ENCODE data around the gene ICAM3.

ICAM3 gene

DNA sequence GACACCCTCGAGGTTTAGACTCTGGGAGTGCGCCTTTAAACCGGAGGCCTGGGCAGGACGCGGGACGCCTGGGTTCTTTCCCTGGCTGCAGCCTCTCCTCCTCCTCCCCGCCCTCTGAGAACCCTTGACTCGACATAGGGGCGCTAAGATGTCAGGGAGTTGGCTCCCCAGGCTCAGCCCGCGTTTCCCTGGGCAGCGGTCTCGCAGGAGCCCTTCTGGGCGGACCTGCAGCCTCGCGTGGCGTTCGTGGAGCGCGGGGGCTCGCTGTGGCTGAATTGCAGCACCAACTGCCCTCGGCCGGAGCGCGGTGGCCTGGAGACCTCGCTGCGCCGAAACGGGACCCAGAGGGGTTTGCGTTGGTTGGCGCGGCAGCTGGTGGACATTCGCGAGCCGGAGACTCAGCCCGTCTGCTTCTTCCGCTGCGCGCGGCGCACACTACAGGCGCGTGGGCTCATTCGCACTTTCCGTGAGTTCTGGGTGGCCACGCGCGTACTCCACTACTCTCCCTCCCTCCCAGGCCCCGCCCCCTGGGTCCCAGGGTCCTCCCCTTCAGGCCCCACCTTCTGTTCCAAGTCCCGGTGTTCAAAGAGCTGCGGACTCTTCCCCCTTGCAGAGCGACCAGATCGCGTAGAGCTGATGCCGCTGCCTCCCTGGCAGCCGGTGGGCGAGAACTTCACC lies 48.4 kb downstream of the ICAM3 start:
- DNase-seq (ENCODE audit: low read depth): peak; percentile 54

DNA sequence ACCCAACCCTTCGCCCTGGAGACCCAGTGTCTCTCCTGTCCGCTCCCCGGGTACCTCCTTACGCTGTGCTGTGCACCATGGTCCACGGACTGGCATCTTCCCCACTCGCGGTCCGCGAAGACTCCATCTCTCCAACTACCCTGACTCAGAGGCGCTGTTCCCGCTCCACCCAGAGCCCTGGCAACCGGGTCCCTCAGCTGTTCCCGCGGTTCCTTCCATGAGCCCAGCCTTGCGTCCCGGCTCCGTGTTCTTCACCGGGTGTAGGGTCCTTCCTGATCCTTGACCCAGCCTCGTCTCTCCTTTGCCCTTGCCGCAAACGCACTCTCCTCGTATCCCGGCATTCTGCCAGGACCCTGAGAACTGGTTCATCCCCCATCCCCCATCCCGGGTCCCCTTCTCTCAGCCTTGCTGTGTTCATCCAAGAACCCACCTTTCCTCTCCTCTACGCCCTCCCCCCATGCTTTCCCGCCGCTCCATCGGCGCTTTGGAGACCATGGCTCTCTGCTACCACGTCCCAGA lies 49.0 kb downstream of the ICAM3 start:
- no peak for DNase-seq (ENCODE audit: low read depth)

DNA sequence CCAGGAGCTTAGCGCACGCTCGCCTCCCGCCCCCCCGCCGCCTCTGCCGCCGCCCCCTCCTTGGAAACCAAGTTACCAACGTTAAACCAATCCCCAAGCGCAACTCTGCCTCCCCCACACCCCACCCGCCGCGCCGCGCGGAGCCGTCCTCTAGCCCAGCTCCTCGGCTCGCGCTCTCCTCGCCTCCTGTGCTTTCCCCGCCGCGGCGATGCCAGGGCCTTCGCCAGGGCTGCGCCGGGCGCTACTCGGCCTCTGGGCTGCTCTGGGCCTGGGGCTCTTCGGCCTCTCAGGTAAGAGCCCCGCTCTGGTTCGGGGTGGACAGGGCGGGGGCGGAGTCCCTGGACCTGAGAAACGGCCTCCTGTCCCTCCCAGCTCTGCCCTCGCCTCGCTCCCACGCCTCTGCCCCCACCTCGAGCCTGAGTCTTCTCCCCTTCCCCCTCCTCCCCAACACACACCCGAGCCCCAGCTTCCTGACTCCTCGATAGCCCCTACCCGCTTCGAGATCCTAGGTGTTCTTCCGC lies 49.5 kb downstream of the ICAM3 start, which contains the start of gene ICAM5:
Gene ICAM5 (plus strand): TSS at position 117 of the 521 bp plus-strand sequence. CDS start 92 bp downstream, at position 209.
- DNase-seq (ENCODE audit: low read depth): peak; percentile 73

DNA sequence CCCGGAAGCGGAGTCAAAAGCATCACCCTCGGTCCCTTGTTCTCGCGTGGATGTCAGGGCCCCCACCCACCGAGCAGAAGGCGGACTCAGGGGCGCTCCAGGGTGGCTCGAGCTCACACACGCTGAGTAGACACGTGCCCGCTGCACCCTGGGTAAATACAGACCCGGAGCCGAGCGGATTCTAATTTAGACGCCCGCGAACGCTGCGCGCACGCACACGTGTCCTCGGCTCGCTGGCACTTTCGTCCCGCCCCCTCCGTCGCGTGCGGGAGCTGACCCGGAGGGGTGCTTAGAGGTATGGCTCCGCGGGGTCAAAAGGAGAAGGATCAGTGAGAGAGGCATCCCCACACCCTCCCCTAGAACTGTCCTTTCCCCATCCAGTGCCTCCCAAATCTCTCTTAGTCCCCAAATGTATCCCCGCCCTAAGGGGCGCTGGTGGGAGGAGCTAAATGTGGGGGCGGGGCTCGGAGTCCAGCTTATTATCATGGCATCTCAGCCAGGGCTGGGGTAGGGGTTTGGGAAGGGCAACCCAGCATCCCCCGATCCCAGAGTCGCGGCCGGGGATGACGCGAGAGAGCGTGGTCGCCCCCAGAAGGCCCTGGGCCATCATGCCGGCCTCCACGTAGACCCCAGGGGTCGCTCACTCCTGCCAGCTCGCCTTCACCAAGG lies 50.1 kb downstream of the ICAM3 start:
- DNase-seq (ENCODE audit: low read depth): peak; percentile 60

DNA sequence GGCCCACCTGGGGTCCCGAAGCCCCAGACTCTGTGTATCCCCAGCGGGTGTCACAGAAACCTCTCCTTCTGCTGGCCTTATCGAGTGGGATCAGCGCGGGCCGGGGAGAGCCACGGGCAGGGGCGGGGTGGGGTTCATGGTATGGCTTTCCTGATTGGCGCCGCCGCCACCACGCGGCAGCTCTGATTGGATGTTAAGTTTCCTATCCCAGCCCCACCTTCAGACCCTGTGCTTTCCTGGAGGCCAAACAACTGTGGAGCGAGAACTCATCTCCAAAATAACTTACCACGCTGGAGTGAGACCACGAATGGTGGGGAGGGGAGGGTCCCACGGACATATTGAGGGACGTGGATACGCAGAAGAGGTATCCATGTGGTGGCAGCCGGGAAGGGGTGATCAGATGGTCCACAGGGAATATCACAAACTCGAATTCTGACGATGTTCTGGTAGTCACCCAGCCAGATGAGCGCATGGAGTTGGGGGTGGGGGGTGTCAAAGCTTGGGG lies 50.7 kb downstream of the ICAM3 start:
- peak; percentile 26 for DNase-seq (ENCODE audit: low read depth)

DNA sequence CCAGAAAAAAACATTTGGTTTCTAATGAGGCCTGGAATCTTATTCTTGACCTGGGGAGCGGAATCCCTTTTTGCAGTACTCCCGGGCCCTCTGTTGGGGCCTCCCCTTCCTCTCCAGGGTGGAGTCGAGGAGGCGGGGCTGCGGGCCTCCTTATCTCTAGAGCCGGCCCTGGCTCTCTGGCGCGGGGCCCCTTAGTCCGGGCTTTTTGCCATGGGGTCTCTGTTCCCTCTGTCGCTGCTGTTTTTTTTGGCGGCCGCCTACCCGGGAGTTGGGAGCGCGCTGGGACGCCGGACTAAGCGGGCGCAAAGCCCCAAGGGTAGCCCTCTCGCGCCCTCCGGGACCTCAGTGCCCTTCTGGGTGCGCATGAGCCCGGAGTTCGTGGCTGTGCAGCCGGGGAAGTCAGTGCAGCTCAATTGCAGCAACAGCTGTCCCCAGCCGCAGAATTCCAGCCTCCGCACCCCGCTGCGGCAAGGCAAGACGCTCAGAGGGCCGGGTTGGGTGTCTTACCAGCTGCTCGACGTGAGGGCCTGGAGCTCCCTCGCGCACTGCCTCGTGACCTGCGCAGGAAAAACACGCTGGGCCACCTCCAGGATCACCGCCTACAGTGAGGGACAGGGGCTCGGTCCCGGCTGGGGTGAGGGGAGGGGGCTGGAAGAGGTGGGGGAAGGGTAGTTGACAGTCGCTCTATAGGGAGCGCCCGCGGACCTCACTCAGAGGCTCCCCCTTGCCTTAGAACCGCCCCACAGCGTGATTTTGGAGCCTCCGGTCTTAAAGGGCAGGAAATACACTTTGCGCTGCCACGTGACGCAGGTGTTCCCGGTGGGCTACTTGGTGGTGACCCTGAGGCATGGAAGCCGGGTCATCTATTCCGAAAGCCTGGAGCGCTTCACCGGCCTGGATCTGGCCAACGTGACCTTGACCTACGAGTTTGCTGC lies 52.4 kb downstream of the ICAM3 start, which contains the start of gene ICAM4:
Gene ICAM4 (plus strand): TSS at position 153 of the 935 bp plus-strand sequence. CDS start 58 bp downstream, at position 211.
- no peak for DNase-seq (ENCODE audit: low read depth)

DNA sequence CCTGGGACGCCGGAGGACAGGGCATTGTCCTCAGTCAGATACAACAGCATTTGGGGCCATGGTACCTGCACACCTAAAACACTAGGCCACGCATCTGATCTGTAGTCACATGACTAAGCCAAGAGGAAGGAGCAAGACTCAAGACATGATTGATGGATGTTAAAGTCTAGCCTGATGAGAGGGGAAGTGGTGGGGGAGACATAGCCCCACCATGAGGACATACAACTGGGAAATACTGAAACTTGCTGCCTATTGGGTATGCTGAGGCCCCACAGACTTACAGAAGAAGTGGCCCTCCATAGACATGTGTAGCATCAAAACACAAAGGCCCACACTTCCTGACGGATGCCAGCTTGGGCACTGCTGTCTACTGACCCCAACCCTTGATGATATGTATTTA lies 54.0 kb downstream of the ICAM3 start:
- DNase-seq (ENCODE audit: low read depth): no peak

DNA sequence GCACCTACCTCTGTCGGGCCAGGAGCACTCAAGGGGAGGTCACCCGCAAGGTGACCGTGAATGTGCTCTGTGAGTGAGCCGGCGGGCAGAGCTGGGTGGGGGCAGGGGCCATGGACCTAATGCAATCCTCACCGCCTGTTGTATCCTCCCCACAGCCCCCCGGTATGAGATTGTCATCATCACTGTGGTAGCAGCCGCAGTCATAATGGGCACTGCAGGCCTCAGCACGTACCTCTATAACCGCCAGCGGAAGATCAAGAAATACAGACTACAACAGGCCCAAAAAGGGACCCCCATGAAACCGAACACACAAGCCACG lies 54.5 kb downstream of the ICAM3 start:
- DNase-seq (ENCODE audit: low read depth): no peak

DNA sequence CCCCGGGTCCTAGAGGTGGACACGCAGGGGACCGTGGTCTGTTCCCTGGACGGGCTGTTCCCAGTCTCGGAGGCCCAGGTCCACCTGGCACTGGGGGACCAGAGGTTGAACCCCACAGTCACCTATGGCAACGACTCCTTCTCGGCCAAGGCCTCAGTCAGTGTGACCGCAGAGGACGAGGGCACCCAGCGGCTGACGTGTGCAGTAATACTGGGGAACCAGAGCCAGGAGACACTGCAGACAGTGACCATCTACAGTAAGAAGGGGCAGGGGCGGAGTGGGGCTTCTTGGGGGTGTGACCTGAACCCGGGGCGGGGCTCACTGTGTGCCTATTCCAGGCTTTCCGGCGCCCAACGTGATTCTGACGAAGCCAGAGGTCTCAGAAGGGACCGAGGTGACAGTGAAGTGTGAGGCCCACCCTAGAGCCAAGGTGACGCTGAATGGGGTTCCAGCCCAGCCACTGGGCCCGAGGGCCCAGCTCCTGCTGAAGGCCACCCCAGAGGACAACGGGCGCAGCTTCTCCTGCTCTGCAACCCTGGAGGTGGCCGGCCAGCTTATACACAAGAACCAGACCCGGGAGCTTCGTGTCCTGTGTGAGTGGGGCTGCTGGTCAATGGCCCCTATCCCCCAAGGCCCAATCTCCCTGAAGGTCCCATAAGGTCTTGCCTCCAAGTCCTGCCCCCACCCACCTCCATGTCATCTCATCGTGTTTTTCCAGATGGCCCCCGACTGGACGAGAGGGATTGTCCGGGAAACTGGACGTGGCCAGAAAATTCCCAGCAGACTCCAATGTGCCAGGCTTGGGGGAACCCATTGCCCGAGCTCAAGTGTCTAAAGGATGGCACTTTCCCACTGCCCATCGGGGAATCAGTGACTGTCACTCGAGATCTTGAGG lies 55.1 kb downstream of the ICAM3 start:
- DNase-seq (ENCODE audit: low read depth): no peak
